Endothelial cell of umbilical vein (primary cell): Measurements from ENCODE around the gene ADGRG4. TPM values are rescaled to one million over a fixed set of nuclear protein-coding genes. Genes with fewer than 3 reads are reported as not detected.

Source experiments
- BruUV-seq: library from RNA; stranded (reverse); fragments of 400-500 nt; replicated peaks from 2 replicates; lab custom pipeline; 2021; lab: Mats Ljungman, UMichigan
- CTCF ChIA-PET: fragments of 300-600, 350-600 bp; sonication (Branson Sonifier 250); formaldehyde crosslinking; loops from one replicate; lab custom pipeline; 2021; ENCODE audit warnings: antibody characterized with exemption, inconsistent platforms; lab: Charles Lee
- POLR2A ChIA-PET: fragments of 300-600, 350-600 bp; sonication (Branson Sonifier 250); formaldehyde crosslinking; loops from one replicate; lab custom pipeline; 2021; ENCODE audit warnings: antibody characterized with exemption, inconsistent platforms; lab: Charles Lee
- DNase-seq: peaks from one replicate; pipeline ENCODE4 v3.0.0-alpha.2; 2011; ENCODE audit warnings: low read depth, low spot score
- FAIRE-seq: peaks from 2 replicates; lab custom pipeline; 2011; peaks lifted over from hg19 to GRCh38; lab: Jason Lieb, UNC
- H2AFZ ChIP-seq: 2 replicates; pipeline ENCODE4 v1.6.0; 2012; ENCODE audit warnings: low read depth, low read length, control low read depth, inconsistent platforms
- H3K27ac ChIP-seq: 2 replicates; pipeline ENCODE4 v1.5.1; 2011; ENCODE audit warnings: low read depth, mild to moderate bottlenecking, control low read depth, low read length, moderate library complexity; ENCODE audit not compliant: insufficient read depth
- H3K27me3 ChIP-seq, 2 experiments: 2 replicates each; pipeline versions ENCODE4 v1.6.0 to v1.6.1; 2011; ENCODE audit warnings: low read length in 2 of 2, mixed read lengths in 1 of 2; ENCODE audit not compliant: control insufficient read depth in 2 of 2, insufficient read depth in 2 of 2
- H3K36me3 ChIP-seq, 2 experiments: 2 replicates in 1 of 2; 3 replicates in 1 of 2; pipeline ENCODE4 v1.5.1; 2011; ENCODE audit warnings: low read length in 2 of 2, mild to moderate bottlenecking in 1 of 2, moderate library complexity in 1 of 2; ENCODE audit not compliant: control insufficient read depth in 2 of 2, insufficient read depth in 2 of 2; ENCODE audit errors: extremely low read depth in 1 of 2
- H3K4me1 ChIP-seq: 3 replicates; pipeline ENCODE4 v1.5.1; 2011; ENCODE audit warnings: mild to moderate bottlenecking, low read length; ENCODE audit not compliant: control insufficient read depth, insufficient read depth; ENCODE audit errors: extremely low read depth
- H3K4me2 ChIP-seq: 2 replicates; pipeline ENCODE4 v1.6.1; 2011; ENCODE audit warnings: low read length, control low read depth, mixed read lengths; ENCODE audit not compliant: insufficient read depth
- H3K4me3 ChIP-seq, 3 experiments: fragments of 200-600 bp in 1 of 3; sonication (generic), shearing (Covaris generic) in 1 of 3; replicated peaks in 1 of 3; 2 replicates each; pipeline ENCODE4 v1.5.1; 2011 to 2016; ENCODE audit warnings: control low read depth in 3 of 3, low read length in 3 of 3, mild to moderate bottlenecking in 2 of 3, inconsistent platforms in 1 of 3, low read depth in 1 of 3, moderate library complexity in 1 of 3; ENCODE audit not compliant: insufficient read depth in 1 of 3
- H3K79me2 ChIP-seq: 2 replicates; pipeline ENCODE4 v1.6.0; 2012; ENCODE audit warnings: low read length, inconsistent platforms; ENCODE audit not compliant: control insufficient read depth, insufficient read depth
- H3K9ac ChIP-seq: replicated peaks from 2 replicates; pipeline ENCODE3; 2011; ENCODE audit warnings: low read length, control low read depth; ENCODE audit not compliant: insufficient read depth; ENCODE audit errors: extremely low read depth
- H3K9me1 ChIP-seq: replicated peaks from 3 replicates; pipeline ENCODE4 v1.6.0; 2011; ENCODE audit warnings: mild to moderate bottlenecking, low read length; ENCODE audit not compliant: control insufficient read depth, insufficient read depth; ENCODE audit errors: extremely low read depth
- H3K9me3 ChIP-seq: replicated peaks from 2 replicates; pipeline ENCODE4 v1.5.1; 2012; ENCODE audit warnings: low read length, inconsistent platforms; ENCODE audit not compliant: control insufficient read depth, insufficient read depth
- H4K20me1 ChIP-seq: replicated peaks from 2 replicates; pipeline ENCODE3; 2011; ENCODE audit warnings: mild to moderate bottlenecking, low read length; ENCODE audit not compliant: control insufficient read depth, insufficient read depth; ENCODE audit errors: extremely low read depth
- CTCF ChIP-seq, 2 donors: IDR thresholded peaks; 1 replicate in 1 of 2; 2 replicates in 1 of 2; pipeline ENCODE4 v1.5.1; 2011; ENCODE audit warnings: low read length in 2 of 2, mild to moderate bottlenecking in 2 of 2, moderate library complexity in 2 of 2, control low read depth in 1 of 2, inconsistent platforms in 1 of 2, low read depth in 1 of 2; ENCODE audit not compliant: insufficient read depth in 1 of 2; ENCODE audit errors: extremely low read depth in 1 of 2
- EZH2 ChIP-seq: IDR thresholded peaks from 2 replicates; pipeline ENCODE4 v1.6.1; 2012; ENCODE audit warnings: borderline replicate concordance, low read depth, mild to moderate bottlenecking, moderate library complexity, low read length, inconsistent platforms; ENCODE audit not compliant: severe bottlenecking
- FOS ChIP-seq: IDR thresholded peaks from 2 replicates; pipeline ENCODE4 v1.6.1; 2011; ENCODE audit warnings: mild to moderate bottlenecking, low read length, moderate library complexity, borderline replicate concordance; ENCODE audit not compliant: insufficient read depth
- GATA2 ChIP-seq: IDR thresholded peaks from 2 replicates; pipeline ENCODE4 v1.7.0; 2011; ENCODE audit warnings: low read depth, mild to moderate bottlenecking, moderate library complexity, mixed read lengths, low read length; ENCODE audit not compliant: insufficient read length, insufficient read depth
- JUN ChIP-seq: IDR thresholded peaks from 2 replicates; pipeline ENCODE4 v1.6.1; 2011; ENCODE audit warnings: borderline replicate concordance, low read depth; ENCODE audit not compliant: insufficient read length, insufficient read depth
- MYC ChIP-seq: IDR thresholded peaks from one replicate; pipeline ENCODE4 v1.6.1; 2011; ENCODE audit warnings: mild to moderate bottlenecking, low read depth, low read length
- POLR2A ChIP-seq: IDR thresholded peaks from 2 replicates; pipeline ENCODE4 v1.6.1; 2012; ENCODE audit warnings: low read depth, mild to moderate bottlenecking, control low read depth, low read length
- POLR2AphosphoS5 ChIP-seq: IDR thresholded peaks from 2 replicates; pipeline ENCODE4 v1.6.1; 2012; ENCODE audit warnings: low read depth, mild to moderate bottlenecking, control low read depth, low read length, moderate library complexity; ENCODE audit not compliant: insufficient read depth
- dilution Hi-C: fragments of 300-500 bp; cut with MboI; formaldehyde crosslinking; loops from one replicate; pipeline ENCODE4 v1.15.0; 2019; ENCODE audit warnings: low sequenced_read_pairs; ENCODE audit not compliant: extremely low pct_ligation_motif_present
- intact Hi-C: fragments of 100-400 bp; cut with micrococcal nuclease; formaldehyde crosslinking; loops from one replicate; pipeline ENCODE4 v1.10.0; 2022
- polyA plus RNA-seq, 4 experiments: library from polyadenylated mRNA; depleted of rRNA in 3 of 4; stranded (reverse) in 3 of 4; unstranded in 1 of 4; fragments of >200 nt; gene quantifications; 2 replicates each; pipeline versions ENCODE4 v1.2.1 to v1.2.3, GENCODE V29; 2011 to 2012; ENCODE audit warnings: missing spikeins in 1 of 4
- total RNA-seq: library from RNA; stranded (reverse); gene quantifications from 2 replicates; pipeline ENCODE4 v1.2.3, GENCODE V29; 2021
- TF ChIP-seq, protein P1 (sequence below): IDR thresholded peaks from 2 replicates; pipeline ENCODE4 v1.6.1; 2011; ENCODE audit not compliant: insufficient read depth, insufficient read length

Gene ADGRG4
- total and polyA plus RNA-seq, 2 donors (not counting 3 experiments of a cell fraction or from before 2014, with no cell fraction given): 0.04 to 0.08 TPM

- Histone ChIP-seq H4K20me1 (no peaks in the 10 kb centered on the region), H3K9ac (peak overlapping the region; percentile 65), H3K9me3 (no peaks in the 10 kb centered on the region), H3K79me2 (no peaks in the 10 kb centered on the region), H3K9me1 (no peaks in the 10 kb centered on the region), H3K27ac (peak overlapping the region; percentile 96), H3K27me3 (no peaks in the 10 kb centered on the region), H2AFZ (peak overlapping the region; percentile 20), H3K4me2 (peak overlapping the region; percentile 16), H3K4me1 (peaks cover 34% of the 10 kb centered on the region), H3K36me3 (no peaks in the 10 kb centered on the region), H3K4me3 (no peak overlapping the region)
- peak; percentile 33 for TF ChIP-seq FOS
- no peak for TF ChIP-seq GATA2
- peak; percentile 42 for TF ChIP-seq JUN
- dilution Hi-C loops: no loop called here
- DNase-seq: peak; percentile 78
- CTCF ChIA-PET: interaction anchor here (1.0 to 1.5 kb wide), 3 partner anchors 9 to 232 kb away, joined by 3 to 5 read pairs (median 4); partner anchors contain the start of gene MAP7D3
- intact Hi-C loops: loop anchor here (10.0 kb wide), 1 partner anchor 736 kb away; the partner anchor contains the start of gene INTS6L
- POLR2A ChIA-PET: no interaction called here
- BruUV-seq: no TSS peak
- peak; percentile 95 for FAIRE-seq
These were observed 40.0 kb upstream of the ADGRG4 start for GRCh38 chrX:136260776-136261175.

DNA sequence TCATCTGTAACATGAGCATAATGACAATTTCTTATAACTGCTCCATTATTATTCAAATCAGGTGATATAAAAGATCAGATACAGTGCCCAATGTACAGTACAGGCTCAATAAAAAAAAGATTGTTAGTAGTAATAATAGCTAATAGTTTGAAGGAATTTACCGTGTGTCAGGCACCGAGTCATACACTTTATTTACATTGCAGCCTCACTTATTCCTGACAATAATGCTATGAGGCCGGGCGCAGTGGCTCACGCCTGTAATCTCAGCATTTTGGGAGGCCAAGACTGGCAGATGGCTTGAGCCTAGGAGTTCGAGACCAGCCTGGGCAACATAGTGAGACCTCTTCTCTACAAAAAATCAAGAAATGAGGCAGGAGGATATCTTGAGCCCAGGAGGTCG is 39.4 kb upstream of the ADGRG4 start:
- H3K9ac ChIP-seq: peak overlapping the region; percentile 65
- no peaks in the 10 kb centered on the region for H3K9me1 ChIP-seq
- no peaks in the 10 kb centered on the region for H3K36me3 ChIP-seq
- no peaks in the 10 kb centered on the region for H3K79me2 ChIP-seq
- no peaks in the 10 kb centered on the region for H4K20me1 ChIP-seq
- intact Hi-C loops (loop anchor here (10.0 kb wide), 1 partner anchor 737 kb away; the partner anchor contains the start of gene INTS6L), dilution Hi-C loops (no loop called here)
- BruUV-seq: no TSS peak
- DNase-seq: no peak
- no peak for FAIRE-seq
- H3K9me3 ChIP-seq: no peaks in the 10 kb centered on the region
- ChIA-PET CTCF (interaction anchor here (1.0 to 1.5 kb wide), 3 partner anchors 8 to 233 kb away, joined by 3 to 5 read pairs (median 4); partner anchors contain the start of gene MAP7D3), POLR2A (no interaction called here)
- no peak overlapping the region for H3K4me2 ChIP-seq
- H2AFZ ChIP-seq: no peak overlapping the region
- no peak overlapping the region for H3K4me3 ChIP-seq
- no peaks in the 10 kb centered on the region for H3K27me3 ChIP-seq
- peak overlapping the region; percentile 96 for H3K27ac ChIP-seq
- TF ChIP-seq JUN (no peak), POLR2A (no peak), GATA2 (no peak), FOS (no peak), MYC (no peak), POLR2AphosphoS5 (no peak), EZH2 (no peak), CTCF (IDR thresholded peaks at IDR 0.05; ENCODE audit: extremely low read depth in 1 of 2, insufficient read depth in 1 of 2, low read depth in 1 of 2, low read length in 2 of 2) (no peak)
- TF ChIP-seq, protein P1, sequence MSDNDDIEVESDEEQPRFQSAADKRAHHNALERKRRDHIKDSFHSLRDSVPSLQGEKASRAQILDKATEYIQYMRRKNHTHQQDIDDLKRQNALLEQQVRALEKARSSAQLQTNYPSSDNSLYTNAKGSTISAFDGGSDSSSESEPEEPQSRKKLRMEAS: no peak
- peaks cover 34% of the 10 kb centered on the region for H3K4me1 ChIP-seq
